ENCODE data around the gene XYLT1.

XYLT1 gene

DNA sequence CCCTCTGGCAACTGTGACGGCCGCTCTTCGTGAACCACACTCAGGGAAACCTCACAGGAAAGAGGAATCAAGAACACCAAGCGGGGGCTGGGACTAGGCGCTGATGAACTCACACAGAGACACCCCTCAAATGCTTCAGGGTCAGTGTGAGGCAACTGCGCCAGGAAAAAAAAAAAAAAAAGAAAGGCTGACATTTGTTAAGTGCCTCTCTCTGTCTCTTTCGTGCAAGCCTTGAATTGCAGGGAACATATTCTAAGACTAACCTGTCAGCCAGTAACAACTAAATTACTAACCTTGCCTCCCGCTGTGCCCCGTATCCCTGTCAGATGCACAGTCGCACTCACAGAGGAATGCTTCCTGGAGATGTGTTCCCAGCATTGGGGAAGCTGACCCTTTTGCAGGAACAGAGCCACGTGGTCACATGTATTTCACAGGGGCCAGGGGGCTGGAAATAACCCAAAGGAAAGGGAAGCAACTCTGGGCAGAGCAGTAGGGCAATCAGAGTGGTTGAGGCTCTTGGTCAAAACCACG, 247.8 kb downstream of the XYLT1 start:
- no peak for TF ChIP-seq RARB (CRISPR knock-in tag; IDR thresholded peaks at IDR 0.05)
- TF ChIP-seq PATZ1 (CRISPR knock-in tag; IDR thresholded peaks at IDR 0.05; ENCODE audit: borderline replicate concordance) = no peak
- TF ChIP-seq ISL1 (CRISPR knock-in tag; IDR thresholded peaks at IDR 0.05) = no peak
- no peak for TF ChIP-seq ZC3H10 (CRISPR knock-in tag; IDR thresholded peaks at IDR 0.05)
- TF ChIP-seq ZNF565 (CRISPR knock-in tag; conservative IDR thresholded peaks at IDR 0.05; ENCODE audit: low read depth) = no peak
- TF ChIP-seq, protein P1, sequence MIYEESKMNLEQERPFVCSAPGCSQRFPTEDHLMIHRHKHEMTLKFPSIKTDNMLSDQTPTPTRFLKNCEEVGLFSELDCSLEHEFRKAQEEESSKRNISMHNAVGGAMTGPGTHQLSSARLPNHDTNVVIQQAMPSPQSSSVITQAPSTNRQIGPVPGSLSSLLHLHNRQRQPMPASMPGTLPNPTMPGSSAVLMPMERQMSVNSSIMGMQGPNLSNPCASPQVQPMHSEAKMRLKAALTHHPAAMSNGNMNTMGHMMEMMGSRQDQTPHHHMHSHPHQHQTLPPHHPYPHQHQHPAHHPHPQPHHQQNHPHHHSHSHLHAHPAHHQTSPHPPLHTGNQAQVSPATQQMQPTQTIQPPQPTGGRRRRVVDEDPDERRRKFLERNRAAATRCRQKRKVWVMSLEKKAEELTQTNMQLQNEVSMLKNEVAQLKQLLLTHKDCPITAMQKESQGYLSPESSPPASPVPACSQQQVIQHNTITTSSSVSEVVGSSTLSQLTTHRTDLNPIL (CRISPR knock-in tag; IDR thresholded peaks at IDR 0.05; ENCODE audit: low read depth) = no peak
- TF ChIP-seq, protein P2, sequence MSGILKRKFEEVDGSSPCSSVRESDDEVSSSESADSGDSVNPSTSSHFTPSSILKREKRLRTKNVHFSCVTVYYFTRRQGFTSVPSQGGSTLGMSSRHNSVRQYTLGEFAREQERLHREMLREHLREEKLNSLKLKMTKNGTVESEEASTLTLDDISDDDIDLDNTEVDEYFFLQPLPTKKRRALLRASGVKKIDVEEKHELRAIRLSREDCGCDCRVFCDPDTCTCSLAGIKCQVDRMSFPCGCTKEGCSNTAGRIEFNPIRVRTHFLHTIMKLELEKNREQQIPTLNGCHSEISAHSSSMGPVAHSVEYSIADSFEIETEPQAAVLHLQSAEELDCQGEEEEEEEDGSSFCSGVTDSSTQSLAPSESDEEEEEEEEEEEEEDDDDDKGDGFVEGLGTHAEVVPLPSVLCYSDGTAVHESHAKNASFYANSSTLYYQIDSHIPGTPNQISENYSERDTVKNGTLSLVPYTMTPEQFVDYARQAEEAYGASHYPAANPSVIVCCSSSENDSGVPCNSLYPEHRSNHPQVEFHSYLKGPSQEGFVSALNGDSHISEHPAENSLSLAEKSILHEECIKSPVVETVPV (CRISPR knock-in tag; IDR thresholded peaks at IDR 0.05) = no peak
- no peak for TF ChIP-seq GLIS3 (CRISPR knock-in tag; IDR thresholded peaks at IDR 0.05)
- no peak for TF ChIP-seq TCF4 (CRISPR knock-in tag; IDR thresholded peaks at IDR 0.05; ENCODE audit: borderline replicate concordance)
- TF ChIP-seq, protein P3, sequence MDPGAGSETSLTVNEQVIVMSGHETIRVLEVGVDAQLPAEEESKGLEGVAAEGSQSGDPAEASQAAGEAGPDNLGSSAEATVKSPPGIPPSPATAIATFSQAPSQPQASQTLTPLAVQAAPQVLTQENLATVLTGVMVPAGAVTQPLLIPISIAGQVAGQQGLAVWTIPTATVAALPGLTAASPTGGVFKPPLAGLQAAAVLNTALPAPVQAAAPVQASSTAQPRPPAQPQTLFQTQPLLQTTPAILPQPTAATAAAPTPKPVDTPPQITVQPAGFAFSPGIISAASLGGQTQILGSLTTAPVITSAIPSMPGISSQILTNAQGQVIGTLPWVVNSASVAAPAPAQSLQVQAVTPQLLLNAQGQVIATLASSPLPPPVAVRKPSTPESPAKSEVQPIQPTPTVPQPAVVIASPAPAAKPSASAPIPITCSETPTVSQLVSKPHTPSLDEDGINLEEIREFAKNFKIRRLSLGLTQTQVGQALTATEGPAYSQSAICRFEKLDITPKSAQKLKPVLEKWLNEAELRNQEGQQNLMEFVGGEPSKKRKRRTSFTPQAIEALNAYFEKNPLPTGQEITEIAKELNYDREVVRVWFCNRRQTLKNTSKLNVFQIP (CRISPR knock-in tag; IDR thresholded peaks at IDR 0.05; ENCODE audit: borderline replicate concordance, low read depth) = no peak
- TF ChIP-seq, protein P4, sequence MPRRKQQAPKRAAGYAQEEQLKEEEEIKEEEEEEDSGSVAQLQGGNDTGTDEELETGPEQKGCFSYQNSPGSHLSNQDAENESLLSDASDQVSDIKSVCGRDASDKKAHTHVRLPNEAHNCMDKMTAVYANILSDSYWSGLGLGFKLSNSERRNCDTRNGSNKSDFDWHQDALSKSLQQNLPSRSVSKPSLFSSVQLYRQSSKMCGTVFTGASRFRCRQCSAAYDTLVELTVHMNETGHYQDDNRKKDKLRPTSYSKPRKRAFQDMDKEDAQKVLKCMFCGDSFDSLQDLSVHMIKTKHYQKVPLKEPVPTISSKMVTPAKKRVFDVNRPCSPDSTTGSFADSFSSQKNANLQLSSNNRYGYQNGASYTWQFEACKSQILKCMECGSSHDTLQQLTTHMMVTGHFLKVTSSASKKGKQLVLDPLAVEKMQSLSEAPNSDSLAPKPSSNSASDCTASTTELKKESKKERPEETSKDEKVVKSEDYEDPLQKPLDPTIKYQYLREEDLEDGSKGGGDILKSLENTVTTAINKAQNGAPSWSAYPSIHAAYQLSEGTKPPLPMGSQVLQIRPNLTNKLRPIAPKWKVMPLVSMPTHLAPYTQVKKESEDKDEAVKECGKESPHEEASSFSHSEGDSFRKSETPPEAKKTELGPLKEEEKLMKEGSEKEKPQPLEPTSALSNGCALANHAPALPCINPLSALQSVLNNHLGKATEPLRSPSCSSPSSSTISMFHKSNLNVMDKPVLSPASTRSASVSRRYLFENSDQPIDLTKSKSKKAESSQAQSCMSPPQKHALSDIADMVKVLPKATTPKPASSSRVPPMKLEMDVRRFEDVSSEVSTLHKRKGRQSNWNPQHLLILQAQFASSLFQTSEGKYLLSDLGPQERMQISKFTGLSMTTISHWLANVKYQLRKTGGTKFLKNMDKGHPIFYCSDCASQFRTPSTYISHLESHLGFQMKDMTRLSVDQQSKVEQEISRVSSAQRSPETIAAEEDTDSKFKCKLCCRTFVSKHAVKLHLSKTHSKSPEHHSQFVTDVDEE (CRISPR knock-in tag; IDR thresholded peaks at IDR 0.05) = no peak

GRCh38 chr16:17219991-17220390, 250.8 kb downstream of the XYLT1 start:
- no peak for ATAC-seq
- no peak for TF ChIP-seq ZFP30 (CRISPR knock-in tag; IDR thresholded peaks at IDR 0.05)
- TF ChIP-seq TCF4 (CRISPR knock-in tag; IDR thresholded peaks at IDR 0.05; ENCODE audit: borderline replicate concordance) = no peak
- no peak for TF ChIP-seq SNAI2 (CRISPR knock-in tag; IDR thresholded peaks at IDR 0.05)
- TF ChIP-seq ZNF8 (CRISPR knock-in tag; IDR thresholded peaks at IDR 0.05) = no peak
- no peak for TF ChIP-seq ZNF70 (CRISPR knock-in tag; IDR thresholded peaks at IDR 0.05)
- no peak for TF ChIP-seq PATZ1 (CRISPR knock-in tag; IDR thresholded peaks at IDR 0.05; ENCODE audit: borderline replicate concordance)
- no peak for TF ChIP-seq CSDC2 (CRISPR knock-in tag; IDR thresholded peaks at IDR 0.05)
- no peak for TF ChIP-seq OSR1 (CRISPR knock-in tag; IDR thresholded peaks at IDR 0.05)
- no peak for TF ChIP-seq RARB (CRISPR knock-in tag; IDR thresholded peaks at IDR 0.05)
- TF ChIP-seq TOX (CRISPR knock-in tag; IDR thresholded peaks at IDR 0.05; ENCODE audit: borderline replicate concordance) = no peak
- no peak for TF ChIP-seq ARNTL (CRISPR knock-in tag; IDR thresholded peaks at IDR 0.05; ENCODE audit: borderline replicate concordance, low read depth)
- TF ChIP-seq PPARA (CRISPR knock-in tag; IDR thresholded peaks at IDR 0.05; ENCODE audit: borderline replicate concordance) = no peak
- TF ChIP-seq ISL1 (CRISPR knock-in tag; IDR thresholded peaks at IDR 0.05) = no peak
- no peak for TF ChIP-seq ZNF565 (CRISPR knock-in tag; conservative IDR thresholded peaks at IDR 0.05; ENCODE audit: low read depth)
- TF ChIP-seq GLIS3 (CRISPR knock-in tag; IDR thresholded peaks at IDR 0.05) = no peak
- TF ChIP-seq, protein P1 (CRISPR knock-in tag; IDR thresholded peaks at IDR 0.05; ENCODE audit: low read depth) = no peak

More for the DNA sequence above, 247.8 kb downstream of the XYLT1 start:
- no peak for ATAC-seq
